HepG2 (cell line): ENCODE data around the gene ZNF512B. TPM values are rescaled to one million over a fixed set of nuclear protein-coding genes. Genes with fewer than 3 reads are reported as not detected.
A peak's percentile ranks its signal among the peaks of the same experiment; 100 is the strongest.

Experiments
- FOXM1 ChIP-seq: sonication (generic); formaldehyde crosslinking; IDR thresholded peaks from 2 replicates; pipeline ENCODE4 v1.5.0; 2020; ENCODE audit warnings: missing genetic modification reagents
- HES4 ChIP-seq: sonication (generic); formaldehyde crosslinking; IDR thresholded peaks from 2 replicates; pipeline ENCODE4 v1.9.0; 2021; ENCODE audit warnings: mild to moderate bottlenecking, missing genetic modification reagents, borderline replicate concordance
- NR2C2 ChIP-seq: sonication (generic); formaldehyde crosslinking; IDR thresholded peaks from 2 replicates; pipeline ENCODE4 v1.4.0; 2020; ENCODE audit warnings: missing genetic modification reagents, mild to moderate bottlenecking, moderate library complexity, borderline replicate concordance
- PHF21A ChIP-seq: sonication (generic); formaldehyde crosslinking; IDR thresholded peaks from 2 replicates; pipeline ENCODE4 v1.5.0; 2020; ENCODE audit warnings: mild to moderate bottlenecking, missing genetic modification reagents
- PRMT3 ChIP-seq: sonication (generic); formaldehyde crosslinking; IDR thresholded peaks from 2 replicates; pipeline ENCODE4 v1.8.1; 2022; ENCODE audit warnings: low read depth, mild to moderate bottlenecking, moderate library complexity, missing genetic modification reagents, borderline replicate concordance
- SIN3A ChIP-seq: IDR thresholded peaks from 2 replicates; pipeline ENCODE4 v1.6.1; 2011; ENCODE audit warnings: low read depth, mild to moderate bottlenecking, control low read depth, low read length, borderline replicate concordance
- SMYD3 ChIP-seq: sonication (generic); formaldehyde crosslinking; IDR thresholded peaks from 2 replicates; pipeline ENCODE4 v1.8.1; 2023; ENCODE audit warnings: mild to moderate bottlenecking, missing genetic modification reagents
- SYNCRIP ChIP-seq: fragments of 200-400 bp; formaldehyde crosslinking; IDR thresholded peaks from 2 replicates; pipeline ENCODE4 v1.6.1; 2018; ENCODE audit warnings: mild to moderate bottlenecking, low read depth, low read length; ENCODE audit not compliant: insufficient read depth
- TSC22D2 ChIP-seq: sonication (generic); formaldehyde crosslinking; IDR thresholded peaks from 2 replicates; pipeline ENCODE4 v1.5.1; 2020; ENCODE audit warnings: missing genetic modification reagents, mild to moderate bottlenecking, borderline replicate concordance
- ZKSCAN5 ChIP-seq: sonication (generic); formaldehyde crosslinking; IDR thresholded peaks from 2 replicates; pipeline ENCODE4 v1.5.1; 2020; ENCODE audit warnings: mild to moderate bottlenecking, missing genetic modification reagents
- ZNF644 ChIP-seq: IDR thresholded peaks from 2 replicates; pipeline ENCODE4 v1.6.1; 2016; ENCODE audit warnings: low read depth
- ZNF749 ChIP-seq: sonication (generic); formaldehyde crosslinking; IDR thresholded peaks from 2 replicates; pipeline ENCODE4 v1.8.0; 2022; ENCODE audit warnings: mild to moderate bottlenecking, missing genetic modification reagents, moderate library complexity, borderline replicate concordance
- ZNF83 ChIP-seq: sonication (generic); formaldehyde crosslinking; IDR thresholded peaks from 2 replicates; pipeline ENCODE4 v1.4.0; 2020; ENCODE audit warnings: missing genetic modification reagents, mild to moderate bottlenecking, borderline replicate concordance
- polyA plus RNA-seq, 8 experiments: library from polyadenylated mRNA; depleted of rRNA in 3 of 8; stranded (reverse) in 7 of 8; unstranded in 1 of 8; fragments of >200 nt; fragmentation: Illumina TruSeq in 4 of 8; extraction: Trizol in 4 of 8; gene quantifications; 2 replicates each; pipeline versions ENCODE4 v1.2.1 to v1.2.3, GENCODE V29; 2011 to 2016; ENCODE audit warnings: low read depth in 4 of 8, missing spikeins in 1 of 8, mixed read lengths in 1 of 8; ENCODE audit not compliant: insufficient read depth in 1 of 8
- total RNA-seq, 5 experiments: library from RNA; depleted of rRNA; stranded (reverse); fragments of >200 nt; fragmentation: Illumina TruSeq; extraction: Trizol; gene quantifications; 2 replicates each; pipeline ENCODE4 v1.2.3, GENCODE V29; 2016; ENCODE audit warnings: low read depth in 1 of 5
- TF ChIP-seq, protein P1 (sequence below): sonication (generic); formaldehyde crosslinking; IDR thresholded peaks from 2 replicates; pipeline ENCODE4 v1.4.0; 2020; ENCODE audit warnings: missing genetic modification reagents
- TF ChIP-seq, protein P2 (sequence below): sonication (generic); formaldehyde crosslinking; IDR thresholded peaks from 2 replicates; pipeline ENCODE4 v1.4.0; 2020; ENCODE audit warnings: missing genetic modification reagents
- TF ChIP-seq, protein P3 (sequence below): IDR thresholded peaks from 2 replicates; pipeline ENCODE4 v1.6.1; 2016; ENCODE audit warnings: missing genetic modification reagents, missing compliant biosample characterization
- TF ChIP-seq, protein P4 (sequence below): sonication (generic); formaldehyde crosslinking; IDR thresholded peaks from 2 replicates; pipeline ENCODE4 v1.8.1; 2022; ENCODE audit warnings: low read depth, mild to moderate bottlenecking, missing genetic modification reagents
- TF ChIP-seq, protein P5 (sequence below): sonication (generic); formaldehyde crosslinking; IDR thresholded peaks from 2 replicates; pipeline ENCODE4 v1.8.1; 2022; ENCODE audit warnings: mild to moderate bottlenecking, missing genetic modification reagents

Gene ZNF512B
- total and polyA plus RNA-seq, 2 of the 13 experiments (the other 11 are each of a cell fraction or from before 2014, with no cell fraction given) = 11.5 to 30.6 TPM

DNA sequence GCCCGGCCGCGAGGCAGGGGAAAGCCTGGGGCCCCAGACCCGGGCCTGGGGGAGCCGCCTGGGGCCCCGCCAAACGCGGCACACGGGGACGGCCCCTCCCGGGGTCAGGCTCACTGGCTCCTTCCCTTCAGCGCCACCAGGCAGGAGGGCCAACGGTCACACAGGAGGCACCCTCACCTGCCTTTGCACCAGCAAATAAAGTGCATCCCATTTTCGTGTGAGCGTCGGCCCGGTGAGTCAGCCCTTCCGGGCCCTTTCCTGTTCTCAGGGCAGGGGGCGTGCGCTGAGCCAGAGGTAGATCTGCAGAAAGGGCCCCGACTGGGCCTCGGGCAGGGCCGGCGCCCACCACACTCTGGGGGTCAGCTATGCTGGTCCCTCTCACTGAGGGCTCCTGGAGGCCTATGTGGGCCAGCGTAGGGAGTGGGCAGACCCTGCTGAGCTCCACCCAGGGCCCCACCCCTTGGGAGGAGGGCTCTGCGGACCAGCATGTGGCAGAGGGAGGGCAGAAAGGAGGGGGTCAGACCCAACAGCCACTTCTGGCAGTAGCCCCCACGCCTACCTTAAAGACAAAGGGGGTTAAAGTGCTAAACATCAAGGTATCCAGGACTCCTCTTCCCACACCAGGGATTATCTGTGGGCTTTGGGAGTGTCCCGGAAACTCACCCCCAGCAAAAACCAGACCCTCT is 12.6 kb downstream of the ZNF512B start (continued):
- TF ChIP-seq PHF21A (CRISPR knock-in tag) (no peak), NR2C2 (CRISPR knock-in tag) (no peak), ZKSCAN5 (no peak; the same call in 1 of the 2 replicates), ZNF749 (CRISPR knock-in tag) (no peak; the same call in 1 of the 2 replicates), ZNF644 (CRISPR knock-in tag) (no peak), SIN3A (peak; percentile 82; the same call in 1 of the 2 replicates), TSC22D2 (CRISPR knock-in tag) (peak; percentile 95; the same call in 1 of the 2 replicates), FOXM1 (CRISPR knock-in tag) (no peak), SYNCRIP (no peak), ZNF83 (peak; percentile 96), PRMT3 (CRISPR knock-in tag) (no peak), SMYD3 (CRISPR knock-in tag) (no peak), HES4 (peak; percentile 49; the same call in 1 of the 2 replicates)
- TF ChIP-seq, protein P1, sequence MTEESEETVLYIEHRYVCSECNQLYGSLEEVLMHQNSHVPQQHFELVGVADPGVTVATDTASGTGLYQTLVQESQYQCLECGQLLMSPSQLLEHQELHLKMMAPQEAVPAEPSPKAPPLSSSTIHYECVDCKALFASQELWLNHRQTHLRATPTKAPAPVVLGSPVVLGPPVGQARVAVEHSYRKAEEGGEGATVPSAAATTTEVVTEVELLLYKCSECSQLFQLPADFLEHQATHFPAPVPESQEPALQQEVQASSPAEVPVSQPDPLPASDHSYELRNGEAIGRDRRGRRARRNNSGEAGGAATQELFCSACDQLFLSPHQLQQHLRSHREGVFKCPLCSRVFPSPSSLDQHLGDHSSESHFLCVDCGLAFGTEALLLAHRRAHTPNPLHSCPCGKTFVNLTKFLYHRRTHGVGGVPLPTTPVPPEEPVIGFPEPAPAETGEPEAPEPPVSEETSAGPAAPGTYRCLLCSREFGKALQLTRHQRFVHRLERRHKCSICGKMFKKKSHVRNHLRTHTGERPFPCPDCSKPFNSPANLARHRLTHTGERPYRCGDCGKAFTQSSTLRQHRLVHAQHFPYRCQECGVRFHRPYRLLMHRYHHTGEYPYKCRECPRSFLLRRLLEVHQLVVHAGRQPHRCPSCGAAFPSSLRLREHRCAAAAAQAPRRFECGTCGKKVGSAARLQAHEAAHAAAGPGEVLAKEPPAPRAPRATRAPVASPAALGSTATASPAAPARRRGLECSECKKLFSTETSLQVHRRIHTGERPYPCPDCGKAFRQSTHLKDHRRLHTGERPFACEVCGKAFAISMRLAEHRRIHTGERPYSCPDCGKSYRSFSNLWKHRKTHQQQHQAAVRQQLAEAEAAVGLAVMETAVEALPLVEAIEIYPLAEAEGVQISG = no peak
- TF ChIP-seq, protein P2, sequence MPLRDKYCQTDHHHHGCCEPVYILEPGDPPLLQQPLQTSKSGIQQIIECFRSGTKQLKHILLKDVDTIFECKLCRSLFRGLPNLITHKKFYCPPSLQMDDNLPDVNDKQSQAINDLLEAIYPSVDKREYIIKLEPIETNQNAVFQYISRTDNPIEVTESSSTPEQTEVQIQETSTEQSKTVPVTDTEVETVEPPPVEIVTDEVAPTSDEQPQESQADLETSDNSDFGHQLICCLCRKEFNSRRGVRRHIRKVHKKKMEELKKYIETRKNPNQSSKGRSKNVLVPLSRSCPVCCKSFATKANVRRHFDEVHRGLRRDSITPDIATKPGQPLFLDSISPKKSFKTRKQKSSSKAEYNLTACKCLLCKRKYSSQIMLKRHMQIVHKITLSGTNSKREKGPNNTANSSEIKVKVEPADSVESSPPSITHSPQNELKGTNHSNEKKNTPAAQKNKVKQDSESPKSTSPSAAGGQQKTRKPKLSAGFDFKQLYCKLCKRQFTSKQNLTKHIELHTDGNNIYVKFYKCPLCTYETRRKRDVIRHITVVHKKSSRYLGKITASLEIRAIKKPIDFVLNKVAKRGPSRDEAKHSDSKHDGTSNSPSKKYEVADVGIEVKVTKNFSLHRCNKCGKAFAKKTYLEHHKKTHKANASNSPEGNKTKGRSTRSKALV (CRISPR knock-in tag) = peak; percentile 80; the same call in 1 of the 2 replicates
- TF ChIP-seq, protein P3, sequence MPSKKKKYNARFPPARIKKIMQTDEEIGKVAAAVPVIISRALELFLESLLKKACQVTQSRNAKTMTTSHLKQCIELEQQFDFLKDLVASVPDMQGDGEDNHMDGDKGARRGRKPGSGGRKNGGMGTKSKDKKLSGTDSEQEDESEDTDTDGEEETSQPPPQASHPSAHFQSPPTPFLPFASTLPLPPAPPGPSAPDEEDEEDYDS (CRISPR knock-in tag) = peak; percentile 97
- TF ChIP-seq, protein P4, sequence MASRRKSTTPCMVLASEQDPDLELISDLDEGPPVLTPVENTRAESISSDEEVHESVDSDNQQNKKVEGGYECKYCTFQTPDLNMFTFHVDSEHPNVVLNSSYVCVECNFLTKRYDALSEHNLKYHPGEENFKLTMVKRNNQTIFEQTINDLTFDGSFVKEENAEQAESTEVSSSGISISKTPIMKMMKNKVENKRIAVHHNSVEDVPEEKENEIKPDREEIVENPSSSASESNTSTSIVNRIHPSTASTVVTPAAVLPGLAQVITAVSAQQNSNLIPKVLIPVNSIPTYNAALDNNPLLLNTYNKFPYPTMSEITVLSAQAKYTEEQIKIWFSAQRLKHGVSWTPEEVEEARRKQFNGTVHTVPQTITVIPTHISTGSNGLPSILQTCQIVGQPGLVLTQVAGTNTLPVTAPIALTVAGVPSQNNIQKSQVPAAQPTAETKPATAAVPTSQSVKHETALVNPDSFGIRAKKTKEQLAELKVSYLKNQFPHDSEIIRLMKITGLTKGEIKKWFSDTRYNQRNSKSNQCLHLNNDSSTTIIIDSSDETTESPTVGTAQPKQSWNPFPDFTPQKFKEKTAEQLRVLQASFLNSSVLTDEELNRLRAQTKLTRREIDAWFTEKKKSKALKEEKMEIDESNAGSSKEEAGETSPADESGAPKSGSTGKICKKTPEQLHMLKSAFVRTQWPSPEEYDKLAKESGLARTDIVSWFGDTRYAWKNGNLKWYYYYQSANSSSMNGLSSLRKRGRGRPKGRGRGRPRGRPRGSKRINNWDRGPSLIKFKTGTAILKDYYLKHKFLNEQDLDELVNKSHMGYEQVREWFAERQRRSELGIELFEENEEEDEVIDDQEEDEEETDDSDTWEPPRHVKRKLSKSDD (CRISPR knock-in tag) = 0 out of 2 replicates have a peak, but pooled peaks have one; percentile 5
- TF ChIP-seq, protein P5, sequence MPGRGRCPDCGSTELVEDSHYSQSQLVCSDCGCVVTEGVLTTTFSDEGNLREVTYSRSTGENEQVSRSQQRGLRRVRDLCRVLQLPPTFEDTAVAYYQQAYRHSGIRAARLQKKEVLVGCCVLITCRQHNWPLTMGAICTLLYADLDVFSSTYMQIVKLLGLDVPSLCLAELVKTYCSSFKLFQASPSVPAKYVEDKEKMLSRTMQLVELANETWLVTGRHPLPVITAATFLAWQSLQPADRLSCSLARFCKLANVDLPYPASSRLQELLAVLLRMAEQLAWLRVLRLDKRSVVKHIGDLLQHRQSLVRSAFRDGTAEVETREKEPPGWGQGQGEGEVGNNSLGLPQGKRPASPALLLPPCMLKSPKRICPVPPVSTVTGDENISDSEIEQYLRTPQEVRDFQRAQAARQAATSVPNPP (CRISPR knock-in tag) = no peak
